Liver (tissue), 2 donors: Measurements from ENCODE around the gene HMGA1.

Experiments used
- TF ChIP-seq, protein P1 (sequence below): fragments of 150-350 bp; IDR thresholded peaks from 2 replicates; pipeline ENCODE4 v1.5.1; 2017; ENCODE audit warnings: improper control_type of control experiment, low read depth, low read length; ENCODE audit not compliant: missing input control
- TF ChIP-seq, protein P2 (sequence below): IDR thresholded peaks from 2 replicates; pipeline ENCODE4 v1.6.1; 2016; ENCODE audit warnings: antibody characterized with exemption
- TF ChIP-seq, protein P3 (sequence below): IDR thresholded peaks from 2 replicates; pipeline ENCODE4 v1.6.1; 2016; ENCODE audit warnings: antibody characterized with exemption
- donor health status: healthy.

DNA sequence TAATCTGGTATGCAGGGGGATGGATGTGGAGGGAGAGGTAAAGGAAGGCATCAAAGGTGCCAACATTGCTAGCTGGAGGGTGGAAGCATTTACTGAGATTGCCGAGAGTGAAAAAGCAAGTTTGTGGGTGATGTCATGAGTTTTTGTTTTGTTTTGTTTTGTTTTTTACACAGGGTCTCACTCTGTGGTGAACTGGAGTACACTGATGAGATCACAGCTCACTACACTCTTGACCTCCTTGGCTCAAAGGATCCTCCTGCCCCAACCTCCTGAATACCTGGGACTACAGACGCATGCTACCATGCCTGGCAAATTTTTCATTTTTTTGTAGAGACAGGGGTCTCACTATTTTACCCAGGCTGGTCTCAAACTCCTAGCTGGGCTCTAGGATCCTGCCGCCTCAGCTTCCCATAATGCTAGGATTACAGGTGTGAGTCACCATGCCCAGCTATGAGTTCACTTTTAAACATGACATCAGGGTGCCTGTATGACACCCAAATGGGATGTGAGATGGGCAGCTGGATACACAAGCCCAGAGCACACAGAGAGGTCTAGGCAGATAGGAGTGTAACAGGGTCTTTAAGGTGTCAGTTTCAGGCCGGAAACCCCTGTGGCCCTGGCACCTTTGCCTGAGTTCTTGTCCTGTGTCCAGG is 35.1 kb upstream of the HMGA1 start:
- TF ChIP-seq, protein P1, sequence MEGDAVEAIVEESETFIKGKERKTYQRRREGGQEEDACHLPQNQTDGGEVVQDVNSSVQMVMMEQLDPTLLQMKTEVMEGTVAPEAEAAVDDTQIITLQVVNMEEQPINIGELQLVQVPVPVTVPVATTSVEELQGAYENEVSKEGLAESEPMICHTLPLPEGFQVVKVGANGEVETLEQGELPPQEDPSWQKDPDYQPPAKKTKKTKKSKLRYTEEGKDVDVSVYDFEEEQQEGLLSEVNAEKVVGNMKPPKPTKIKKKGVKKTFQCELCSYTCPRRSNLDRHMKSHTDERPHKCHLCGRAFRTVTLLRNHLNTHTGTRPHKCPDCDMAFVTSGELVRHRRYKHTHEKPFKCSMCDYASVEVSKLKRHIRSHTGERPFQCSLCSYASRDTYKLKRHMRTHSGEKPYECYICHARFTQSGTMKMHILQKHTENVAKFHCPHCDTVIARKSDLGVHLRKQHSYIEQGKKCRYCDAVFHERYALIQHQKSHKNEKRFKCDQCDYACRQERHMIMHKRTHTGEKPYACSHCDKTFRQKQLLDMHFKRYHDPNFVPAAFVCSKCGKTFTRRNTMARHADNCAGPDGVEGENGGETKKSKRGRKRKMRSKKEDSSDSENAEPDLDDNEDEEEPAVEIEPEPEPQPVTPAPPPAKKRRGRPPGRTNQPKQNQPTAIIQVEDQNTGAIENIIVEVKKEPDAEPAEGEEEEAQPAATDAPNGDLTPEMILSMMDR = no peak
- TF ChIP-seq, protein P2, sequence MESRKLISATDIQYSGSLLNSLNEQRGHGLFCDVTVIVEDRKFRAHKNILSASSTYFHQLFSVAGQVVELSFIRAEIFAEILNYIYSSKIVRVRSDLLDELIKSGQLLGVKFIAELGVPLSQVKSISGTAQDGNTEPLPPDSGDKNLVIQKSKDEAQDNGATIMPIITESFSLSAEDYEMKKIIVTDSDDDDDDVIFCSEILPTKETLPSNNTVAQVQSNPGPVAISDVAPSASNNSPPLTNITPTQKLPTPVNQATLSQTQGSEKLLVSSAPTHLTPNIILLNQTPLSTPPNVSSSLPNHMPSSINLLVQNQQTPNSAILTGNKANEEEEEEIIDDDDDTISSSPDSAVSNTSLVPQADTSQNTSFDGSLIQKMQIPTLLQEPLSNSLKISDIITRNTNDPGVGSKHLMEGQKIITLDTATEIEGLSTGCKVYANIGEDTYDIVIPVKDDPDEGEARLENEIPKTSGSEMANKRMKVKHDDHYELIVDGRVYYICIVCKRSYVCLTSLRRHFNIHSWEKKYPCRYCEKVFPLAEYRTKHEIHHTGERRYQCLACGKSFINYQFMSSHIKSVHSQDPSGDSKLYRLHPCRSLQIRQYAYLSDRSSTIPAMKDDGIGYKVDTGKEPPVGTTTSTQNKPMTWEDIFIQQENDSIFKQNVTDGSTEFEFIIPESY = no peak
- TF ChIP-seq, protein P3, sequence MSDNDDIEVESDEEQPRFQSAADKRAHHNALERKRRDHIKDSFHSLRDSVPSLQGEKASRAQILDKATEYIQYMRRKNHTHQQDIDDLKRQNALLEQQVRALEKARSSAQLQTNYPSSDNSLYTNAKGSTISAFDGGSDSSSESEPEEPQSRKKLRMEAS = no peak
